ENCODE results near the gene BTBD9. TPM values are rescaled to one million over a fixed set of nuclear protein-coding genes. Genes with fewer than 3 reads are reported as not detected.

BTBD9 gene
- total RNA-seq: 14.0 to 15.3 TPM (median 14.8 TPM) in 3 replicates
- long read RNA-seq, partial matches to known transcripts: 0 of 2 reads
- long read RNA-seq, other reads (novel, unspliced or antisense): 2 of 2 reads

DNA sequence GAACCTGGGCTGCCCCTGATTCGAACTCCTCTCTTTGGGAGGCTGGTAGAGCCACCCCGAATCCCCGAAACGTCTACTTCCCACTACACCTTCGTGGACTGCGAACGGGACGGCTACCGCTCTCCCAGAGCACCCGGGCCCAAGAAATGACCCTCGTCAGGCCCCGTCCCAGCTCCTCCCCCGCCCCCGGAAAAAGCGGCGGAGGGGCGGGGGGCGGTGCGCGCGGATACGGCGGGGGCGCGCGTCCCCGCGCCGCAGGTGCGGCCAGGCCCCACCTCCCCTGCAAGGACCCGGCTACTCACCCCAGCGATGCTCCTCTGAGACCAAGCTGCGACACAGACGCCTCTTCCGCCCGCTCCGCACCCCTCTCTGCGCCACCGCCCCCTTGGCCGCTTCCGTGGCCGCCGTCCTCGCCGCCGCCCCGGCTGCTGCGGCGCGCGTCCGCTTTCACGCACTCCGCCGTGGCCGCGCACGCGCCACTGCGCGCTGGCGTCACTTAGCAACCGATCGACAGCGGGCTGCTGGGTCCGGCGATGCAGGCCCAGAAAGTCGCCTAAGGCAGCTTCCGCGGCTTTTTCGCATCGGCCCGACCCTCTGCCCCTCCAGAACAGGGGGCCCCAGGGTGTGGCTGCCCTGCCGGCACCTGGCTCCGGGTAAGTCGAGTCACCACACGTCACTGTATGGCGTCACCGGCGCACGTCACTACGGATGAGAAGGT, at the start of gene BTBD9:
TSS of gene BTBD9 (minus strand) at position 432 of the 718 bp plus-strand sequence.
- Mint-ChIP-seq H3K9me3 (ENCODE audit: low read depth) (no peaks in the 10 kb centered on the region), H3K27me3 (ENCODE audit: low read depth) (no peaks in the 10 kb centered on the region), H3K36me3 (ENCODE audit: low read depth) (no peaks in the 10 kb centered on the region), H3K27ac (ENCODE audit: unreplicated experiment) (peak within 1 kb of the TSS; percentile 88), H3K4me1 (ENCODE audit: low read depth) (peaks cover 18% of the 10 kb centered on the region), H3K4me3 (ENCODE audit: unreplicated experiment) (peak within 1 kb of the TSS; percentile 89)
- TF ChIP-seq, protein P1, sequence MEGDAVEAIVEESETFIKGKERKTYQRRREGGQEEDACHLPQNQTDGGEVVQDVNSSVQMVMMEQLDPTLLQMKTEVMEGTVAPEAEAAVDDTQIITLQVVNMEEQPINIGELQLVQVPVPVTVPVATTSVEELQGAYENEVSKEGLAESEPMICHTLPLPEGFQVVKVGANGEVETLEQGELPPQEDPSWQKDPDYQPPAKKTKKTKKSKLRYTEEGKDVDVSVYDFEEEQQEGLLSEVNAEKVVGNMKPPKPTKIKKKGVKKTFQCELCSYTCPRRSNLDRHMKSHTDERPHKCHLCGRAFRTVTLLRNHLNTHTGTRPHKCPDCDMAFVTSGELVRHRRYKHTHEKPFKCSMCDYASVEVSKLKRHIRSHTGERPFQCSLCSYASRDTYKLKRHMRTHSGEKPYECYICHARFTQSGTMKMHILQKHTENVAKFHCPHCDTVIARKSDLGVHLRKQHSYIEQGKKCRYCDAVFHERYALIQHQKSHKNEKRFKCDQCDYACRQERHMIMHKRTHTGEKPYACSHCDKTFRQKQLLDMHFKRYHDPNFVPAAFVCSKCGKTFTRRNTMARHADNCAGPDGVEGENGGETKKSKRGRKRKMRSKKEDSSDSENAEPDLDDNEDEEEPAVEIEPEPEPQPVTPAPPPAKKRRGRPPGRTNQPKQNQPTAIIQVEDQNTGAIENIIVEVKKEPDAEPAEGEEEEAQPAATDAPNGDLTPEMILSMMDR (IDR thresholded peaks at IDR 0.05): peak; percentile 13
- DNase-seq (ENCODE audit: low spot score): peak; percentile 89

DNA sequence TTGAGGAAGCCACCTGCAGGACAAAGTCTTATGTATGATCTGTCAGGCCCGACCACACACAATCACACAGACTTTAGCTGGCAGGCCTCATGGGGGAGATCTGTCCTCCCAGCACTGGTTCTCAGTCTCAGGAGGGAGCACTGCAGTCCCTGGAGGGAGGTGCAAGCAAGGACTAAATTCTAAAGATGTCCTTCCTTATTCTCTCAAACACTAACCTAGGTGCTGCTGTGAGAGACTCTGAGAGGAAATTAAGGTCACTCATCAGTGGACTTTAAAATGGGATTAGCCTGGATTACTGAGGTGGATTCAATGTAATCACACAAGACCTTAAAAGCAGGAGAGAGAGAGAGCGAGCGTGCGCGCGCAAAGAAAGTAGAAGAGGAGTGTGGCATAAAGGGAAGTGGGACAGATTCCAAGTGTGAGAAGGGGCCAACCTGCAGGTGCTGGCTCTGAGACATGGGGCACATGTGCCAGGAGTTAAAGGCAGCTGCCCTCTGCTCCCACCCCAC, 48.9 kb upstream of the BTBD9 start:
- no peak for DNase-seq (ENCODE audit: low spot score)
- no peaks in the 10 kb centered on the region for H3K9me3 Mint-ChIP-seq (ENCODE audit: low read depth)

DNA sequence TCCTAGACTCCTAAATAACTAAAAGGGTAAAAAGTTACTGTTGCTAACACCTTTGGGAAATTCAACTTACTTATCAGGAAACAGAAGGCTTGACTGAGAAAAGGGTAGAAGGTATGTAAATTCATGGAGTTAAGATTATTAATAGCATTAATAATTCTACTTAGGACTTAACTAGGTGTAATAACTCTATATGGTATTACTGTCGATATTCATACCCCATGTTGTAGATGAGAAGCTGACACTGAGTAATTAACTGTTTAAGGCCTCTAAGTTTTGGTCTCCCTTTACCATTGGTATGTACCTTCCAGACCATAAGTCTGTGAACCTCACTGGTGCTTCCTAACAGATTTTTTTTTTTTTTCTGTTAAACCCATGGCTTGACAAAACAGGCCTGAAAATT, 47.8 kb upstream of the BTBD9 start:
- Mint-ChIP-seq H3K27me3 (ENCODE audit: low read depth) (no peaks in the 10 kb centered on the region), H3K4me1 (ENCODE audit: low read depth) (peaks cover 14% of the 10 kb centered on the region), H3K27ac (ENCODE audit: unreplicated experiment) (peak overlapping the region; percentile 10), H3K4me3 (ENCODE audit: unreplicated experiment) (no peak overlapping the region), H3K36me3 (ENCODE audit: low read depth) (peaks cover 9% of the 10 kb centered on the region), H3K9me3 (ENCODE audit: low read depth) (no peaks in the 10 kb centered on the region)
- TF ChIP-seq, protein P1 (IDR thresholded peaks at IDR 0.05): no peak
- DNase-seq (ENCODE audit: low spot score): no peak

More for the DNA sequence above, 48.9 kb upstream of the BTBD9 start:
- H3K27ac Mint-ChIP-seq (ENCODE audit: unreplicated experiment): no peak overlapping the region
- peaks cover 14% of the 10 kb centered on the region for H3K4me1 Mint-ChIP-seq (ENCODE audit: low read depth)
- peaks cover 4% of the 10 kb centered on the region for H3K36me3 Mint-ChIP-seq (ENCODE audit: low read depth)
- H3K4me3 Mint-ChIP-seq (ENCODE audit: unreplicated experiment): no peak overlapping the region
- TF ChIP-seq, protein P1 (IDR thresholded peaks at IDR 0.05): no peak
- H3K27me3 Mint-ChIP-seq (ENCODE audit: low read depth): no peaks in the 10 kb centered on the region

DNA sequence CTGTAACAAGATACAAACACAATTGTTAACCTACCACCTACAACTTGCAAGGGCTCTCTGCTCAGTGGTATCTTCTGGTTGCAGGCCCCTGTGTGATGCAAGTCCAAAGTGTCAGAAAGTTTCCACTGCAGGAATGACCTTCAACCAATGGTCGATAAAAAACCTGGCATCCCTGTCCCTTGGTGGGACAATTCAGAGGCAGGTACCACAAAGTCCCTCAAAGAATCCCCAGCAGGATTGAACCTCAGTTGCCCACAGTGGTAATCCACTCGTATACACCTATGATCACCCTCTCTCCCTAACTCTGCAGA, 47.3 kb upstream of the BTBD9 start:
- Mint-ChIP-seq H3K9me3 (ENCODE audit: low read depth) (no peaks in the 10 kb centered on the region), H3K27me3 (ENCODE audit: low read depth) (no peaks in the 10 kb centered on the region), H3K4me3 (ENCODE audit: unreplicated experiment) (no peak overlapping the region), H3K27ac (ENCODE audit: unreplicated experiment) (peak overlapping the region; percentile 10), H3K36me3 (ENCODE audit: low read depth) (peaks cover 9% of the 10 kb centered on the region), H3K4me1 (ENCODE audit: low read depth) (peaks cover 14% of the 10 kb centered on the region)
- TF ChIP-seq, protein P1 (IDR thresholded peaks at IDR 0.05): no peak
- no peak for DNase-seq (ENCODE audit: low spot score)

DNA sequence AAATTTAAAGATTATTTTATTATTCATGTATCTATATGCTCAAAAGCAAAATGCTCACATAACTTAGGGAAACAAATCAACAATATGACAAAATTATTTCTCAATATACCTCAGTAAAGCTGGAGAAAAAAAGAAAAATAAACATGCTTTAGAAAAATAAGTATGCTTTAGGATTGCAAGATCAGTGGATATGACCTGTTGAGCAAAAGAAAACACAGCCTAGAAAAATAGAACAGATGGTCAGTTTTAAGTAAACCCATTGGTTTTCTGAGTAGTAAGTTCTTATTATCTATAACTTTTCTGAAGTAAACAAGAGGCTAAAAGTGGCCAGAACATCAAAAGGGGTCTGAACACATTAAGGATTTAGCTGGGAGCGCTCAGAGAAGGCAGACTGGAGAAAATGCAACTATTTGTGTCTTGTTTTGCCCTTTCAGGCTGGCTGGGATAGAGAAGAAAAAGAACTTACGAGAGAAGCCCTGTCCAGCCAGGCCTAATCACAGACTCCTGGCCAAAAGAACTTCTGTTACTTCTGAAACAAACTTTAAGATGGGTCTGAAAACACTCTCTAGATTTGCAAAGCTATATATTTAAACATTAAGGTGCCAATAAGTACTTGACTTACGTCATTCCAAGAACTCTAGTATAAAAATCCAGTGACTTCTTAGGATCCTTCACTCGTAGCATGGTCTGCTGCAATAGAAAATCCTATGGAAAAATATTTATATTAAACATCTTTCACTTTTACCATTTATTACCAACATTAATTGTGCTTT, 46.7 kb upstream of the BTBD9 start:
- Mint-ChIP-seq H3K27ac (ENCODE audit: unreplicated experiment) (peak overlapping the region; percentile 29), H3K9me3 (ENCODE audit: low read depth) (no peaks in the 10 kb centered on the region), H3K27me3 (ENCODE audit: low read depth) (no peaks in the 10 kb centered on the region), H3K4me3 (ENCODE audit: unreplicated experiment) (no peak overlapping the region), H3K4me1 (ENCODE audit: low read depth) (peaks cover 14% of the 10 kb centered on the region), H3K36me3 (ENCODE audit: low read depth) (peaks cover 12% of the 10 kb centered on the region)
- DNase-seq (ENCODE audit: low spot score): no peak
- TF ChIP-seq, protein P1 (IDR thresholded peaks at IDR 0.05): no peak

Measured in chondrocyte (in vitro differentiated cells).